Uterus (tissue), 4 donors: ENCODE measurements around the gene TNFRSF11A. TPM values are rescaled to one million over a fixed set of nuclear protein-coding genes. Genes with fewer than 3 reads are reported as not detected.
A peak's percentile ranks its signal among the peaks of the same experiment; 100 is the strongest.

ENCODE experiments used
- DNase-seq, 2 donors: peaks; one replicate each; pipeline ENCODE4 v3.0.0-alpha.2; 2019 to 2020
- H3K27ac ChIP-seq, 2 donors: fragments of 200-600 bp; sonication (generic); 1 replicate in 1 of 2; 2 replicates in 1 of 2; pipeline ENCODE4 v1.5.1; 2016 to 2018
- H3K27me3 ChIP-seq, 2 donors: fragments of 200-600 bp; sonication (generic); one replicate each; pipeline ENCODE4 v1.5.1; 2018 to 2019; ENCODE audit warnings: control low read depth in 1 of 2
- H3K36me3 ChIP-seq, 2 donors: fragments of 200-600 bp; sonication (generic); one replicate each; pipeline ENCODE4 v1.5.1; 2019; ENCODE audit warnings: control low read depth in 1 of 2
- H3K4me1 ChIP-seq, 2 donors: fragments of 200-600 bp; sonication (generic); one replicate each; pipeline ENCODE4 v1.5.1; 2018 to 2019; ENCODE audit warnings: control low read depth in 1 of 2
- H3K4me3 ChIP-seq, 2 donors: fragments of 200-600 bp; sonication (generic); 1 replicate in 1 of 2; 2 replicates in 1 of 2; pipeline ENCODE4 v1.5.1; 2018 to 2019; ENCODE audit warnings: mild to moderate bottlenecking in 1 of 2
- H3K9me3 ChIP-seq, 2 donors: fragments of 200-600 bp; sonication (generic); one replicate each; pipeline ENCODE4 v1.5.1; 2019; ENCODE audit warnings: control low read depth in 1 of 2
- POLR2A ChIP-seq, 2 donors: fragments of 450-650 bp; IDR thresholded peaks; one replicate each; pipeline ENCODE4 v1.6.1; 2016; ENCODE audit warnings: antibody characterized with exemption in 2 of 2, mild to moderate bottlenecking in 1 of 2, moderate library complexity in 1 of 2
- intact Hi-C: fragments of 100-400 bp; cut with DNase I; formaldehyde crosslinking; loops from one replicate; pipeline ENCODE4 v1.15.1; 2023; ENCODE audit warnings: low total_unique reads
- total RNA-seq, 4 donors: library from RNA; depleted of rRNA in 3 of 4; stranded (reverse); fragments of >200 nt in 3 of 4; gene quantifications; one replicate each; pipeline versions ENCODE4 v1.1.0 to v1.2.4, GENCODE V29; 2014 to 2023
- TF ChIP-seq, protein P1 (sequence below), 4 experiments: fragments of 200-600 bp in 2 of 4; fragments of 450-650 bp in 2 of 4; sonication (generic) in 2 of 4; IDR thresholded peaks; one replicate each; pipeline ENCODE4 v1.5.1; 2016 to 2019; ENCODE audit warnings: antibody characterized with exemption in 4 of 4, mild to moderate bottlenecking in 2 of 4, moderate library complexity in 1 of 4
- donor health status: DM: yes; HTN: yes; CAD: no.

Gene TNFRSF11A
- total RNA-seq, 4 donors from 2014 or later = 0.26 to 7.4 (median 5.1) TPM

- TF ChIP-seq POLR2A (IDR thresholded peaks at IDR 0.05) = no peak
- TF ChIP-seq, protein P1, sequence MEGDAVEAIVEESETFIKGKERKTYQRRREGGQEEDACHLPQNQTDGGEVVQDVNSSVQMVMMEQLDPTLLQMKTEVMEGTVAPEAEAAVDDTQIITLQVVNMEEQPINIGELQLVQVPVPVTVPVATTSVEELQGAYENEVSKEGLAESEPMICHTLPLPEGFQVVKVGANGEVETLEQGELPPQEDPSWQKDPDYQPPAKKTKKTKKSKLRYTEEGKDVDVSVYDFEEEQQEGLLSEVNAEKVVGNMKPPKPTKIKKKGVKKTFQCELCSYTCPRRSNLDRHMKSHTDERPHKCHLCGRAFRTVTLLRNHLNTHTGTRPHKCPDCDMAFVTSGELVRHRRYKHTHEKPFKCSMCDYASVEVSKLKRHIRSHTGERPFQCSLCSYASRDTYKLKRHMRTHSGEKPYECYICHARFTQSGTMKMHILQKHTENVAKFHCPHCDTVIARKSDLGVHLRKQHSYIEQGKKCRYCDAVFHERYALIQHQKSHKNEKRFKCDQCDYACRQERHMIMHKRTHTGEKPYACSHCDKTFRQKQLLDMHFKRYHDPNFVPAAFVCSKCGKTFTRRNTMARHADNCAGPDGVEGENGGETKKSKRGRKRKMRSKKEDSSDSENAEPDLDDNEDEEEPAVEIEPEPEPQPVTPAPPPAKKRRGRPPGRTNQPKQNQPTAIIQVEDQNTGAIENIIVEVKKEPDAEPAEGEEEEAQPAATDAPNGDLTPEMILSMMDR (IDR thresholded peaks at IDR 0.05) = no peak
- no peak overlapping the region for H3K27ac ChIP-seq
- no peaks in the 10 kb centered on the region for H3K9me3 ChIP-seq
- peaks cover 11 to 43% of the 10 kb centered on the region in 2 donors for H3K27me3 ChIP-seq
- no peaks in the 10 kb centered on the region for H3K36me3 ChIP-seq
- DNase-seq = no peak
- intact Hi-C loops = no loop called here
- peaks cover 0 to 9% of the 10 kb centered on the region in 2 donors for H3K4me1 ChIP-seq
- H3K4me3 ChIP-seq = peak overlapping the region; percentile 11 to 15
These were observed 916 bp downstream of the TNFRSF11A start for GRCh38 chr18:62325806-62326645.

DNA sequence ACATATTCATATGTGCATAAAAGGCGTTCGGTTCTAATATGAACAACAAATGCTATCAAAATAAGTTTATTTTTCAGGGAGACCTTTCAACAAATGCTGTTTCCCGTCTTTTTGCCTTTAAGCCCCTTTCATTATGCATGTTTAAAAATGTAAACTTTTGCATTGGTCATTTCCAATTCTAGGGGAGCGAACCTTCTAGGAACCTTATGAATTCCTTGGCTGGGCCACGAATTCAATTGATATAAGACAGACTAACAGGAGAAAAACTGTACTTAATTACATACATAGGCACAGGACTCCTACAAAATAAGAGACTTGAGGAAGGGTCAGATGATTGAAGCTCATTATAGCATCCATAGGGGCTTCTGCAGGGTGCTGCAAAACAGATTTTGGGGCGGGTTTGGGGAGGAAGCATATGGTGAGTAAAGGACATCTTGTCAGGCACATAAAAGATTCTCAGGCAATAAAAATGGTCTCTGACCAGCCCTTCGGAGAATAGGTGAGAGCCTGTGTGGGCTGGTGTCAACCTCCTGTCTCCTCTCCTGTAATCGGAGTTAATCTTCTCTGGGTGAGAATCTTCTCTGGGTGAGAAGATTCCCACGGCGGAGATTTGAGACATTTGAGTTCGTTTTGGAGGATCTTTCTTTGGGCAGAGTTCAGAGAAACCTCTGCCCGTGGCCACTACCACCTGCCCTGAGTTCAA, 1.7 kb downstream of the TNFRSF11A start:
- intact Hi-C loops = no loop called here

DNA sequence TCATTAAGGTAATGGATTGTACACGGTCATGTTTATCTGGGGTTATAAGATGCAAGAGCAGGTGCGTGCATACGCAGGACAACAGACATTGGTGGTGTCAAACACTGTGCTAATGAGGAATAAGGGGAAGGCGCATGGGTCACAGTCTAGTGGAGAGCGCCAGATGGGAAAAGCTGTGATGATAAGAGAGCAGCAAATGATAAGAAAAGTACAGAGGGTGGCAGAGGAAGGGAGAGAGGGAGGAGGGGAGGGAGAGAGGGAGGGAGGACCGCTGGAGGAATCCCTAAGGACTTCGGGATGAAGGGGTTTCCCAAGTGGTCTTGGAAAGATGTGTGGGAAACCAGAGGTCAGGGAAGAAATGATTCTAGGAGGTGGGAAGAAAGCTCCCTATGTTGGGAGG, 2.9 kb downstream of the TNFRSF11A start:
- intact Hi-C loops = no loop called here
- no peak for DNase-seq
- Histone ChIP-seq H3K4me3 (no peak overlapping the region), H3K4me1 (peaks cover 0 to 9% of the 10 kb centered on the region in 2 donors), H3K9me3 (no peaks in the 10 kb centered on the region), H3K36me3 (no peaks in the 10 kb centered on the region), H3K27me3 (peaks cover 11 to 29% of the 10 kb centered on the region in 2 donors), H3K27ac (no peak overlapping the region)
- TF ChIP-seq, protein P1 (IDR thresholded peaks at IDR 0.05) = no peak

More for the DNA sequence above, 1.7 kb downstream of the TNFRSF11A start:
- Histone ChIP-seq H3K27ac (no peak overlapping the region), H3K4me3 (no peak overlapping the region), H3K36me3 (no peaks in the 10 kb centered on the region), H3K4me1 (peaks cover 0 to 9% of the 10 kb centered on the region in 2 donors), H3K9me3 (no peaks in the 10 kb centered on the region), H3K27me3 (peaks cover 11 to 39% of the 10 kb centered on the region in 2 donors)
- DNase-seq = no peak
- no peak for TF ChIP-seq POLR2A (IDR thresholded peaks at IDR 0.05)
- TF ChIP-seq, protein P1 (IDR thresholded peaks at IDR 0.05) = no peak

DNA sequence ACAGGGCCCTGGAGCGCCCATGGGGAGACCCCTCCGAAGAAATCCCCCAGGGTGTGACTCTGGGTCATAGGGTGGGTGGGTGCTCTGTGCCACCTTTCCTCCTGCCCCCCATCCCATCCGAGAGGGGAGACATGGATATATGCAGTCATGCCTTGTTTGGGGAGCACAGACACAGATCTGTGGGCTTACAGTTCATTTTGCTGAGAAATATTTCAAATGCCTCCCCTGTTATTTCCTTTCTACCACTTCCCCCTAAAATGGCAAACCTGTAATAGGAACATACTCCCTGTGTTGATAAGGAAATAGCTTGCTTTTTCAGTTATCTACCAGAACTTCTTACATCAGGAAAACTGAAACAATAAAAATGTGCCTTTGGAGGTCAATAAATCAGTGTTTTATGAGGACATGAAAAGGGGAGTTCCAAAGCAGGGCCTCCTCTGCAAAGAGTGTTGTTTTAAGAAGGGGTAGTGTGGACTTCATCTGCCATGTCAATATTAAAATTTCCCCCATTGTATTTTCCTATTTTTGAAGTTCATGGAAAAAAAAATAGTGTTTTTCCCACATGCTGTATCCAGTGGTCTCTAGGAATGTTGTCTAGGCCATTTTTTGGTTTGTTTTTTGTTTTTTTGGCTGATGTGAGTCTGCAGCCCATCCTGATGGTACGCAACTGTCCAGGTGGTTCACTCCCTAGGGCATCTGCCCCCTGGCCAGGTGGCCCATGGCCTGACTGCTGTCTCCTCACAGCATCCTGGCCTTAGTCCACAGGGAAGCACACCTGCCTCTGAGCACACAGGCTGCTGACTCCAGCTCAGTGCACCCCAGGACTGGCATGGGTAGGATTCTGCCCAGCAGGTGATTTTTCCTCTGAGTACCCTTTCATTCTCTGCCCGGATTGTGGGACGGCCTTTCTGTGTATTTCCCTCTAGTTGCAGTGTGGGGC, 3.7 kb downstream of the TNFRSF11A start:
- Histone ChIP-seq H3K27ac (no peak overlapping the region), H3K27me3 (peaks cover 11 to 29% of the 10 kb centered on the region in 2 donors), H3K36me3 (no peaks in the 10 kb centered on the region), H3K9me3 (no peaks in the 10 kb centered on the region), H3K4me3 (no peak overlapping the region), H3K4me1 (peaks cover 0 to 9% of the 10 kb centered on the region in 2 donors)
- intact Hi-C loops = no loop called here
- DNase-seq = no peak
- TF ChIP-seq POLR2A (IDR thresholded peaks at IDR 0.05) = no peak
- TF ChIP-seq, protein P1 (IDR thresholded peaks at IDR 0.05) = no peak
